GOT3 (cell line): Measurements from ENCODE around the gene CD300LF.

Experiments
- DNase-seq: peaks from one replicate; lab custom pipeline; 2025; ENCODE audit warnings: mixed read lengths; lab: John Stamatoyannopoulos, UW

Gene CD300LF

DNA sequence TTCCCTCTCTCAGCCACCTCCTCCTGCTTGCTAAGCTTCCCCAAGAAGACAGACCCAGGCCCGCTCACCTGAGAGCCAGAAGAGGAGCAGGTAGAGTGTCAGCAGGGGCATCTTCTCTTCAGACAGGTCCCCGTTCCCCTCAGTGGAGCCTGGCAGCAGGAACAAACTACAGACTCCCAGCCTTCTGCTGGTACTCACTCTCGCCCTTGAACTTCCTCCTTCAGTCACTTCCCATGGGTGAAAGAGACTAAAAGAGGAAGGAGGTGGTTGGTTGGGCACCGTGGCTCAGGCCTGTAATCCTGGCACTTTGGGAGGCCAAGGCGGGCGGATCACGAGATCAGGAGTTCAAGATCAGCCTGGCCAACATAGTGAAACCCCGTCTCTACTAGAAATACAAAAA lies at the start of gene CD300LF:
TSS of gene CD300LF (minus strand) at position 168 of the 400 bp plus-strand sequence. CDS start at position 111, 57 bp downstream.
- DNase-seq, result no peak

DNA sequence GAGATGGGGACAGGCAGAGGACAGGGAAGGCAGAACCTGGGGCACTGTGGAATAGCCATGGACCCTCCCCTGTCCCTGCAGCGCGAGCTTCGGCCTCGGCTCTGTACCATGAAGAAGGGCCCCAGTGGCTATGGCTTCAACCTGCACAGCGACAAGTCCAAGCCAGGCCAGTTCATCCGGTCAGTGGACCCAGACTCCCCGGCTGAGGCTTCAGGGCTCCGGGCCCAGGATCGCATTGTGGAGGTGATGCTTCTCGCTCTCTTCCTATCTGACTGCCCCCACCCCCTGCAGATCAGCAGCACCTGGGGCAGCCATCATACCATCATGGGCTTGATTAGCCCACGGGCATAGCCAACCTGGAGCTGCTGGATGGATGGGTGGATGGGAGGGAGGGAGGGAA lies 49.2 kb upstream of the CD300LF start:
- no peak for DNase-seq

DNA sequence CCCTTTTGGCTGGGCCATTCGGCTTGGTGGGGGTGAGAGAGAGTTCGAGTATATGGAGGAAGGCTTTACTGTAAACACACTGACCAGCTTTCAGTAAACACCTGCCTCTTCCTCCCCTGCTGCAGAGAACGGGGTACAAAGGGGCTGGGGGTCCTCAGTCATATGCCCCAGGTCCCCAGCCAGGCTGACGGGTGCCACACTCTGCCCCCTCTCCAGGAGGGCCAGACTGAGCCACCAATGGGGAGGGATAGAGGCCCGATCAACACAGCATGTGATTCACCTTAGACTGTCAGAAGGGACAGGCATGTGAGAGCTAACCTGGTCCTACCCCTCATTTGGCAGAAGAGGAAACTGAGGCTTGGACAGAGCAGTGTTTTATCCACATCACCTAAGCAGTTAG lies 48.7 kb upstream of the CD300LF start:
- no peak for DNase-seq

DNA sequence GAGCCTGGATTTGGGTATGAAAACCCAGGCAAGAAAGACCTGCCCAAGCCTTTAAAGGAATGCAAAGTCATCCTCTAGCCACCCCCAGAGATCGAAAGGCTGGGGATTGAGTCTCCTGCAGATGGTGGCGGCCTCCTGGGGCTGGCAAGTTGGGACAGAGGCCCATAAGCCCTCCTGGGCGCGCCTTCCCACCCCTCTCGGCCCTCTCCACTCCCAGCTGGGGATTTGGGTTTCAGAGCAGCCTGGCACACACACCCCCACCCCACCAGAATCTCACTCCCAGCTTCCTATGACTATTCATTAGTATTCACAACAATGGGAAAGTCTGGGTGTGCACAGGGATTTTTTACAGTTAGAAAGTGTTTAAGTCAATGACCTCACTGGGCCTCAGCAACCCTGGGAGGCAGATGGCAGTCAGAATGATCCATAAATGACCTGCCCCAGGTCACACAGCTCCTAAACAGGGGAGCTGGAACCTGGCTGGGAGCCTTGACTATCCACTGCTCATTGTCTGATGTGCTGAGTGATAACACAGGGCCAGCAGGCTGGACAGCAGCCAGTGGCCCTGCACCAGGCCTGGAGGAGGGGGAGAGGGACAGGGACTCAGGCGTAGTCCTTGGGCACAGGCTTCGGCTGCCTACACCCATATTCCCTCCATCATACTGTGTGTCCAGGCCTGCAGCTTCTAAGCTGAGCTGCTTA lies 47.8 kb upstream of the CD300LF start:
- DNase-seq, result no peak

DNA sequence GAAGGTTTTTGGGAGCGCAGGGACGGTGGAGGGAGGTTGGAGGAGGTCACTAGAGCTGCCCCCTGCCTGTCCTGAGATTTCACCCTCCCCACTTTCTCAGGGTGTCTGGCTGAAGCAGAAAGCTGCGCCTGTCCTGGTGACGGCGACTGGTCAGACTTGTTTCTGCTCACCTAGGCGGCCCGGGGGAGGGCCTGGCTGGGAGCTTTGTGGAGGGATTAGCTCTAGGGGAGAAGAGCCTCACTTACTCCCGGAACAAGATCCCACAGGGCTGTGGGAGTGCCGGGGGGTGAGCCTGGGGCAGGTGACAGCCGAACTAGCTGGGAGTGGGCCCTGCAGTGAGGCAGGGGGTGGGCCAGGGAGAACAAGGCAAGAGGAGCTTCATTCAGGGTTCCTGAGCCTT lies 47.2 kb upstream of the CD300LF start:
- no peak for DNase-seq

DNA sequence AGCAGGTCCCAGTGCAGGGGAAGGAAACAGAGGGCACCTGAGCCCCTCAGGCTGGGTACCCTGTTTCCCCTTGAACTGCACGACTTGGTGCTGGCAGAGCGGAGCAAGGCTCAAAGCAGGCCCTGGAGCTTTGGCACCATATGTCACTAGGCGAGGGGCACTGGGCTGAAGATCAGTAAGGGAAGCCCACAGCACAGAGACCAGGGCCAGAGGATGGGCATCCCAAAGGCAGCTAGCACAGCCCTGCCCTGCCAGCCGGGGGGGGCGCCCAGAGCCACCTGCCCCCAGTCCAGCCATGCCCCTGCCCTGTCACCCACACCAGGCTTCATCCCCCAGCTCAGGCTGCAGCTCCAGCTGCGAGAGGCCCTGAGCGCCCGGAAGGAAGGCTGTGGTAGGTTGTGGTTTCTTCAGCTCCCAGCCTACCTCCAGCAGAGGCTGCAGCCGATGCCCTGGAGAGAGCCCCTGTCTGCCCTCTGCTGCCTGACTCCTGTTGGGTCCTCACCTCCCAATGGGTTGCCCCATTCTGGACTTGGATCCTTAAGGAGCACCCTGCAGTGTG lies 46.6 kb upstream of the CD300LF start:
- DNase-seq, result no peak

DNA sequence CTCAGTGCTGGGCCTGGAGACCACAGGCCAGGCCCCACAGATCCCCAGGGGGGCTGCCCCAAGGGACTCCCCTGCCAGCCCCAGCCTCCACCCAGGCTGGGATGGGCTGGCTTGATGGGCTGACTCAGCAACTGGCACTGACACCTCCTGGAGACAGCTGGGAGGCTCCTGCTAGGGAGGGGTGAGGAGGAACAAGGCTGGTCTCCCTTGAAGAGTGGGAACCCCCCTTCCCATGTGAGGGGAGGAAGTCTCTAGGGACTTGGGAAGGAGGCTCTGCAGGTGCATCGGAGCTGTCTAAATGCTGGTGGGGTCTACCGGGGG lies 46.1 kb upstream of the CD300LF start:
- DNase-seq, result no peak

DNA sequence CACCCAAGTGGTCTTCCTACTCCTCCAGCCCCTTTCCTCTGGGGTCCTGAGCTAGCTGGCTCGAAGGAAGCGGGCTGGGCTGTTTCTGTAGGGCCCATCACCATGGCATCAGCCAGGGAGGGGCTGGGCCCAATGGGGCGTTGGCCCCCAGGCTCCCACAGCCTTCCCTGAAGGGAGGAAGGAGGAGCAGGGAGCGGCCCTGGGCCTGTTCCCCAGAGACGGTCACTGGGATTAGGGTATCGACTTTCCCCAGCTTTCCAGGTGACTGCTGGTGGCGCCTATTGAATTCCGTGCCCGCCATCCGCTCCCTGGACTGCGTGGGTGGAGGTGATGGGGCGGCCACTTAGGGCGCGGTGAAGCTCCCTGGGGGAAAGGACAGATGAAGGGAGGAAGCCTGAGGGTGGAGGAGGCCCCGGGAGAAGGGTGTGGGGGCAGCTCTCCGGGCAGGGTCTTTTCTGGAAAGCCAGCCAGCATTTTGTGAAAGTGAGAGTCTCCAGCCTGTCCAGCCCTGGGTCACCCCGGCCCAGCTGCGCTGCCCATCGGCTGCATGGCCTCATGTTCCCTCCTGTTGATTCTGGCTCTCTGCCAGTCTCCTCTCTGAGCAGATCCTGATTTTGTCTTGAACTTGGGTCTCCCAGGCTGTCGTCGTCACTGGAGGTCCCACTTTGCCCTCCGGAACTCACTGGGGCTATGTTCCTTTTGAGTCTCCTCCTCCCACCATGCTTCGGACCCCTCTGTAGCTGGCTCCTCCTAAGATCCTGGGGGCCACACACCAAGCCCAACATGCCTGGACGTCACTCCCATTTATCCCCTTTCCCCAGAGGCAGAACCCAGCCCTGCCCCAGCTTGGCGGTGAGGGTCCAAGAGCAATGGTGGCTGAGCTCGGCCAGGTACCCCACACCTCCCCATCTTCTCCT lies 45.5 kb upstream of the CD300LF start:
- no peak for DNase-seq

DNA sequence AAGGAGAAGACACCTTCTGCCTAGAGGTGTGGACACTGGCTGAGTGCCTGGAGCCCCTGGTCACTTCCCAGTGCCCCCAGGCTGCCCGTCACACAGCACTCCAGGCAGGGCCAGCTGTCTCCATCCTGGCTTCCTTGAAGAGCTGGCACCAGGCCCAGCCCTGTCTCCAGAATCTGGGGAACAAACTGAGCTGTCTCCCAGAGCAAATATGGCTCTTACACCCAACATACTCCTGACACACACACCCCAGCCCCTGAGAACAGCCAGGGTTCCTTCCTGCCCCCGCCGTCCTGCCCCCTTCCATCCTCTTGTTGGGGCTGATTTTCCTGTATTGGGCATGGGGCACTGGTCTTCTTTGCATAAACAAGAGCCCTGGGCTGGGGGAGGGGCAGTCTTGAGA lies 44.8 kb upstream of the CD300LF start:
- DNase-seq, result no peak

DNA sequence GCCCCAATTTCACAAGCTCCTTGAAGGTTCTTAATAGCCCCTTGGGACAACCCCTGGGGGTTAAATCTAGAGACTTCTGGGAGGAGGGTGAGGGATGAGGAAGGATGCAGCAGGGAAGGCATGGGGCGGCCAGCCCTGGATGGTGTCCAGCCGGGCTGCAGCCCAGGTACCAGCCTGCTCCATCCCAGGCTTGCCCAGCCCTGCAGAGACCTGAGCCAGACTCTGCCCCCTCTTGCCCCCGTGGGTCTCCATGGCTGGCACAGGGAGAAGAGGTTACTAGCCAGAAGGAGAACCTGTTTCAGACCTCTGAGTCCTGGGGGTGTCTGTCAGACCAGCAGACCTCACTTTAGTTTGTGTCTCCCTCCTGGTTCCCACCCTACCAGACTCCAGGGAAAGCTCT lies 44.2 kb upstream of the CD300LF start:
- DNase-seq, result no peak

DNA sequence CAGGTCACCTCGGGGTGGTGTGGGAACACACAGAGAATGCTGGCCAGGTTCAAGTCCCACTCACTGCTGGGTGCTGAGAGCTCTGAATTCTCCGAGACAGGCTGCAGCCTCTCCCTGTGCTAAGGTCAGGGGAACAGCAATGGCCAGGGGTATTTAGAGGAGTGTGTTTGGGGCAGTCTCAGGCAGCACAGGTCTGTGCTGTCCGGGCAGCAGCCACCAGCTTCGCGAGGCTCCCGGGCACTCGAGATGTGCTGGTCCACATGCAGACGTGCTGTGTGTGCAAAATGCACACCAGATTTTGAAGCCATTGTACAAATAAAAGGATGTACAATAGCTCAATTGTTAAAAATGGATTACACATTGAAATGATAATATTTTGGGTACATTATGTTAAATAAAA lies 42.8 kb upstream of the CD300LF start:
- no peak for DNase-seq

DNA sequence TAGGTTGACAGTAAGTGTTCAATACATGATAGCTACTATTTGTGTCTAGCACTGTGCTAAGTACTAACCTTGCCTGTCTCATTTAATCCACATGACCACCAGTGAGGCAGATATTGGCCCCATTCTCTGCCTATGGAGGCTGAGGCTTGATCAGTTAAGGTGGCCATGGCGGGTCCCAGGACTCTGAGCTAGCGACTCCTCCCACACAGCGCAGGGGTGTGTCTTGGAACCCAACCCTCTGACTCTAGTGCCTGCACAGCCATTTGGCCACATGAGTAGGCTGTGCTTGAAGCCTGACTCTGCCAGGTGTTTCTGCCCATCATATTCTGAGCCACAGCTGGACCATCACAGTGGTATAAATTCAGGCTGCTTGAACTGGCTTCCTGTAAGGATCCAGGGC lies 42.1 kb upstream of the CD300LF start:
- DNase-seq, result no peak

DNA sequence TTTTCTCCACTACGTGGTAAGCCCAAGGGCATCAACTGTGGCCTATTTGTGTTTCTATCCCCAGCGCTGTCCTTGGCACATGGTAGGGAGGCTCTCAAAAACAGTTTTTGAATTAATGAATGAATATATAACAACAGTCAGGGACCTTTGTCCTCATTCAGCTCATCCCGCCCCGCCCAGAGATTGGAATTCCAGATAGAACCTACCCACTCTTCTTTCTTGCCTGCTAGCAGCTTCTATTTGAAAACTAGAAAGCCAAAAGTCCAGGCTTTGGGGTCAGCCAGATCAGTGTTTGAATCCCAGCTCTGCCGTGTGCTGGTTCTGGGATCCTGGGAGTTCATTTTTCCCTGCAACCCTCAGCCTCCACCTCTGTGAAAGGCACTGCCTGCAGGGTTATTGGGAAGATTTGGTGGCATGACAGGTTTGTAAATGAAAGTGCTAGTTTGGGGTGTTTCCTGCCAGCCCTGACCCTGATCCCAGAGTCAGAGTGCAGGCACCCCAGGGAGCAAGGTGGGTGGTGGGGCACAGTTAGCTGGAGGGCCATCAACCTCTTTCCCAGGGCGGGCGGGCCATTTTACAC lies 40.2 kb upstream of the CD300LF start:
- DNase-seq, result no peak

DNA sequence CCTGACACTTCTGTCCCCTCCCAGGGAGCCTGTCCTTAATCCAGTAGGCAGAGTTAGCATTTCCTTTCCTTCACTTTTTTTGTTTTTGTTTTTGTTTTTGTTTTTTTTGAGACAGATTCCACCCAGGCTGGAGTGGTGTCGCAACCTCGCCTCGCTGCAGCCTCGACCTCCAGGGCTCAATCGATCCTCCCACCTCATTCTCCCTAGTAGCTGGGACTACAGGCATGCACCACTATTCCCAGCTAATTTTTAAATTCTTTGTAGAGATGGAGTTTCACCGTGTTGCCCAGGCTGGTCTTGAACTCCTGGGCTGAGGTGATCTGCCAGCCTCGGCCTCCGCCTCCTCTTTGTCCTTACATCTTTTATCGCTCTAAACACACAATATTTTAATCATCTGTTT lies 39.7 kb upstream of the CD300LF start:
- DNase-seq, result no peak

DNA sequence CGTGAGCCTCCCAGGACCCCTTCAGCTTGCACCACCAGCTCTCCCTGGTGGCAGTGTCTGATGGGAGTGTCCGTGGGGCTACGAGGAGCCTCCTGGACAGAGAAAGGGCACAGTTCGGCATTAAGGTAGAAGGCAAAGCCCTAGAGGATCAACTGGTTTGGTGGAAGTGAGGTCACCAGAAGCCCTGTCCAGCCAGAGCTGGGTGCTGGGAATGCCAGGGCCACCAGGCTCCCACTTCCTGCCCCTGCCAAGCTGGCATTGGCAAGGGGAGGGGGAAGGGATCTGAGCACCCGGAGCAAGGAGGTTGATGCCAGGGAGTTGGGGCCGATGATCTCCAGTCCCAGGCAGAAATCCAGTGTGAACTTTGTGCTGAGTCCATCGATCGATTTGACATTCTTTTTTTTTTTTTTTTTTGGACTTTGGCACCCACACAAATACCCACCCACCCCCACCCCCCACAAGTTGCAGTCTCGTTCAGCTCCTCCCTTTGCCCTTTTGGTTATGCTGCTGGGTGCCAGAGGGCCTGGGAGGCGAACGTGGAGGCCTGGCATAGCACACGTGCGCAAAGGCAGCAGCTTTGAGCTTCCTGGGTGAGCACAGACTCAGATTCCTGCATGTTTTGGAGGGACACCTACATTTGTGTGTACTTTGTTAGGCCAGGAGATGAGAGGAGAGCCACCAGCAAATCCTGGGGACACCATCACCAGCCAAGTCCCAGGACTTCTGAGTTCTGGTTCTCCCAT lies 37.8 kb upstream of the CD300LF start:
- no peak for DNase-seq

DNA sequence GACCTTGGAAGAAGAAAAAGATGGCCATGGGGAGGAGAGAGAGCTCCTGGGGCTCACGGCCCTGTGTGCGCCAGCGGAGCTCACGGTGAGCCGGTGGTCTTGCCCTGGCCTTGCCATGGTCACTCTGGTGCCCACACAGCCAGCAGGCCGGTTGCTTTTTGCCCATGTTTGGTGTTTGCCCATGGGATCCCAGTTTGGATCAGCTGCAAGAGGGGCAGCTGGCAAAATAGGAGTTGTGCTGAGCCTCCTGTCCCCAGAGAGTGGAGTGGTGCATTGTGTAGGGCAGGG lies 37.3 kb upstream of the CD300LF start:
- no peak for DNase-seq

DNA sequence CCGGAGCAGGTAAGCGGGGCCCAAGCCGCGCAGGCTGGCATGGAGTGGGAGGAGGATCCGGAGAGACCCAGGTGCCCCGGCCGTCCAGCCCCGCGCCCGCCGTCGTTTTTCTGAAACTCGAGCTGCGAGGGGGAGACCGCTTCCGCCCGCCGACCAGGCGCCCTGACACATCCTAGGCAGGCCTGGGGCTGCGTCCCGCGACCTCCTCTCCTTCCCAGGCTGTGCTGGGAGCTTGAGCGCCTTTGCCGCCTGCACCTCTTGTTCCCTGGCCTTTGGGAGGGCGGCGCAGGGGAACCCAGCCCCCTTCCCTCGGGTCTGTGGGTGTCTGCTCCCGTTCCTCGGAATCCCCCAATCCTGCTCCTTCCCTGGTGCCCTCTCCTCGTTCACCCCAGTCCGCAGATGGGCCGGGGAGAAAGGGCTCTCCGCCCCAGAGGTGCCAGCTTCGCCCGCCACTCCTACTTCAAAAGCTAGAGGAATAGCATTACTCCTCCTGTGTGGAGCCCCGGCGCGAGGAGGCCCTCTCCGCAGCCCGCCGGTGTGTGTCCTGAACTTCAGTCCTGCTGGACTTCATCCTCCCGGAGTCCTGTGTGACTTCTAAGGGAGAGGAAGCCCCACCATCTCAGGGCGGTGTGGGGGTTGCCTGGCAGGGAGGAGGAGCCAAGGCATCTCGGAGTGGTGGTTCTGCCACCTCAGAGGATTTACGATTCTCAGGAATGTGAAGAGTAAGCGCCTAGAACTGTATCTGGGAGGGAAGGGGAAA lies 36.7 kb upstream of the CD300LF start:
- no peak for DNase-seq

DNA sequence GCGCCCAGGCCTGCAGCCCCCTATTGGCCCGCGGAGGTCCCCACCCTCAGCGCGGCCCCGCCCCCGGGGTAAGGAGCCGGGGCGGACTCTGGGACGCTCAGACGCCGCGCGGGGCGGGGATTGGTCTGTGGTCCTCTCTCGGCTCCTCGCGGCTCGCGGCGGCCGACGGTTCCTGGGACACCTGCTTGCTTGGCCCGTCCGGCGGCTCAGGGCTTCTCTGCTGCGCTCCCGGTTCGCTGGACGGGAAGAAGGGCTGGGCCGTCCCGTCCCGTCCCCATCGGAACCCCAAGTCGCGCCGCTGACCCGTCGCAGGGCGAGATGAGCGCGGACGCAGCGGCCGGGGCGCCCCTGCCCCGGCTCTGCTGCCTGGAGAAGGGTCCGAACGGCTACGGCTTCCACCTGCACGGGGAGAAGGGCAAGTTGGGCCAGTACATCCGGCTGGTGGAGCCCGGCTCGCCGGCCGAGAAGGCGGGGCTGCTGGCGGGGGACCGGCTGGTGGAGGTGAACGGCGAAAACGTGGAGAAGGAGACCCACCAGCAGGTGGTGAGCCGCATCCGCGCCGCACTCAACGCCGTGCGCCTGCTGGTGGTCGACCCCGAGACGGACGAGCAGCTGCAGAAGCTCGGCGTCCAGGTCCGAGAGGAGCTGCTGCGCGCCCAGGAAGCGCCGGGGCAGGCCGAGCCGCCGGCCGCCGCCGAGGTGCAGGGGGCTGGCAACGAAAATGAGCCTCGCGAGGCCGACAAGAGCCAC lies 36.0 kb upstream of the CD300LF start, which contains the start of gene NHERF1:
TSS of gene NHERF1 (plus strand) at position 100 of the 750 bp plus-strand sequence. CDS start at position 319, 219 bp downstream.
- peak; percentile 77 for DNase-seq

DNA sequence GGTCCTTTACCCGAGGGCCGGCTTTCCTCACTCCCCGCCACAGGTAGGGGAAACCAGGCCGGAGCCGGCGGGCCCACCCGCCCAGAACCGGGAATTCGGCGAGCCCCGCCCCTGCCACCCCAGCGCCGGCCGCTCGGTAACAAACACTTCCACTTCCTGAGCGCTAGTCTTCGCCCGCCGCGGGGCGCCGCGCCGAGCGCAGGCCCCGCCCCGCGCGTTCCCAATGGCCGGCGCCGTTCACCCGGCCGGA lies 35.5 kb upstream of the CD300LF start:
- DNase-seq, result no peak

DNA sequence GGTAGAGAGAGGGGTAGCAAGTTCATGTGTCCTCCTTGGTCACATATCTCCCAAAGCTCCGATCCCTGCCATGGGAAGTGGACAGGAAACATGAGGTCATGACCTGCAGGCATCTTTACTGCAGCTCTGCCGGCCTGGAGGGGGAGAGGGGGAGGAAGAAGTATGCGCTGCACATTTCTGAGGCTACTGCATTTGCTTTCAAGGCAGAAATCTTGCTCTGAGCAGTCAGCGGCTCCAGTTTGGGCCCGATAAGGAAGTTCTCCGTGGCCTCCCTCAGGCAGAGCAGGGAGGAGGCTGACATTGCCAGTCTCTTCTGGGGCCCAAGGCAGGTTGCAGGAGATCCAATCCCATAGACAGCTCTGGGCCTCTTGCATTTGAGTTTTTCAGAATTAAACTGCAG lies 34.2 kb upstream of the CD300LF start:
- DNase-seq, result no peak

DNA sequence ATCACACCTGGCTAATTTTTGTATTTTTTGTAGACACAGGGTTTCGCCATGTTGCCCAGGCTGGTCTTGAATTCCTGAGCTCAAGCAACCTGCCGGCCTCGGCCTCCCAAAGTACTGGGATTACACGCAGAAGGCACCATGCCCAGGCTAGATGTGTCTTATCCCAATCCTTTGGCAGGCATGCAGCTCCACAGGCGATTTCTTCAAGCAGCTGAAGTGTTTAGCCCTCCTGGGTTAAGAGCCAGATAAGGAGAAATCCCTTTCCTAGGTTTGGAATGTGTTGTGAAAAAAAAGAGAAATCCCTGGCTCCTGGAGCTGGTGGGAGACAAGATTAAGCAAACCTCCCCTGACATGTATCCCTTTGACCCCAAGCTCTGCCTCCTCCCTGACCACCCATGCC lies 33.7 kb upstream of the CD300LF start:
- no peak for DNase-seq
